DOHH2 (cell line): Measurements from ENCODE around the gene CCSER2.
"Not testable (repeated sequence)": the region's sequence is repeated elsewhere in the genome, so short reads cannot be mapped to it uniquely, and the experiment has no call there.

Experiments
- H3F3A ChIP-seq: fragments of 200-600 bp; sonication (generic), shearing (Covaris generic); 2 replicates; pipeline ENCODE4 v1.6.0; 2016; ENCODE audit warnings: antibody characterized with exemption, mild to moderate bottlenecking; ENCODE audit not compliant: control insufficient read depth, insufficient read depth
- H3K27ac ChIP-seq: fragments of 200-600 bp; sonication (generic); 2 replicates; pipeline ENCODE4 v1.5.1; 2014; ENCODE audit warnings: low read depth, mild to moderate bottlenecking, low read length, moderate library complexity
- H3K27me3 ChIP-seq: fragments of 200-600 bp; sonication (generic); 2 replicates; pipeline ENCODE4 v1.6.1; 2014; ENCODE audit warnings: mild to moderate bottlenecking, low read length, mixed read lengths; ENCODE audit not compliant: control insufficient read depth
- H3K36me3 ChIP-seq: fragments of 200-600 bp; sonication (generic); 2 replicates; pipeline ENCODE4 v1.6.1; 2014; ENCODE audit warnings: mild to moderate bottlenecking, low read length, moderate library complexity, mixed read lengths; ENCODE audit not compliant: control insufficient read depth
- H3K4me1 ChIP-seq: fragments of 200-600 bp; sonication (generic); 2 replicates; pipeline ENCODE4 v1.6.1; 2014; ENCODE audit warnings: mild to moderate bottlenecking, low read length, mixed read lengths; ENCODE audit not compliant: control insufficient read depth
- H3K4me2 ChIP-seq: fragments of 200-600 bp; sonication (generic); 2 replicates; pipeline ENCODE4 v1.6.0; 2014; ENCODE audit warnings: mild to moderate bottlenecking, low read length, moderate library complexity
- H3K4me3 ChIP-seq: fragments of 200-600 bp; sonication (generic); 2 replicates; pipeline ENCODE4 v1.5.1; 2014; ENCODE audit warnings: mild to moderate bottlenecking, low read length, mixed read lengths
- H3K79me2 ChIP-seq: fragments of 200-600 bp; sonication (generic); 2 replicates; pipeline ENCODE4 v1.6.1; 2014; ENCODE audit warnings: mild to moderate bottlenecking, low read length, mixed read lengths; ENCODE audit not compliant: control insufficient read depth
- H3K9me2 ChIP-seq: fragments of 200-600 bp; sonication (generic); replicated peaks from 2 replicates; pipeline ENCODE4 v1.6.1; 2014; ENCODE audit warnings: mild to moderate bottlenecking, low read length, mixed read lengths; ENCODE audit not compliant: control insufficient read depth
- H3K9me3 ChIP-seq: fragments of 200-600 bp; sonication (generic); 2 replicates; pipeline ENCODE4 v1.6.1; 2014; ENCODE audit warnings: antibody characterized with exemption, low read length, mixed read lengths; ENCODE audit not compliant: control insufficient read depth, insufficient read depth
- H4K20me1 ChIP-seq: fragments of 200-600 bp; sonication (generic); 2 replicates; pipeline ENCODE4 v1.6.0; 2014; ENCODE audit warnings: low read depth, mild to moderate bottlenecking, antibody characterized with exemption, low read length, moderate library complexity; ENCODE audit not compliant: control insufficient read depth, insufficient read depth
- EZH2phosphoT487 ChIP-seq: fragments of 200-600 bp; sonication (generic); IDR thresholded peaks from 2 replicates; pipeline ENCODE4 v1.6.1; 2017; ENCODE audit warnings: borderline replicate concordance, mild to moderate bottlenecking, antibody characterized with exemption, low read length, moderate library complexity, mixed read lengths
- TF ChIP-seq, protein P1 (sequence below): fragments of 200-600 bp; sonication (generic); IDR thresholded peaks from one replicate; pipeline ENCODE4 v1.5.1; 2014; ENCODE audit warnings: antibody characterized with exemption, mild to moderate bottlenecking, low read depth, low read length; ENCODE audit not compliant: poor library complexity, severe bottlenecking

The CCSER2 gene

DNA sequence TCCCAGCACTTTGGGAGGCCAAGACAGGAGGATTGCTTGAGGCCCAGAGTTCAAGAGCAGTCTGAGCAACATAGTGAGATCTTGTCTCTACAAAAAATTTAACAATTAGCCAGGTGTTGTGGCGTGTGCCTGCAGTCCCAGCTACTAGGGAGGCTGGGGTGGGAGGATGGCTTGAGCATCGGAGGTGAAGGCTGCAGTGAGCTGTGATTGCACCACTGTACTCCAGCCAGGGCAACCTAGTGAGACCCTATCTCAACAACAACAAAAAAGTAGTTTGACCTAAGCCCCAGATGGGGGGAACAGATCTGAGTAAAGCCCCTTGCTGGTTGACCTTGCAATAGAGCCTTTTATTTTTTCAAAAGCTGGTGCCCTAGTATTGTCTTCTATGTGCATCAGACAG, 15.6 kb upstream of the CCSER2 start:
- Histone ChIP-seq H3K79me2 (no peaks in the 10 kb centered on the region), H3K9me3 (no peaks in the 10 kb centered on the region), H3K27ac (no peak overlapping the region), H3F3A (no peaks in the 10 kb centered on the region), H4K20me1 (no peaks in the 10 kb centered on the region), H3K9me2 (no peaks in the 10 kb centered on the region), H3K36me3 (no peaks in the 10 kb centered on the region), H3K4me3 (no peak overlapping the region), H3K27me3 (peaks cover 15% of the 10 kb centered on the region), H3K4me2 (no peak overlapping the region), H3K4me1 (peaks cover 8% of the 10 kb centered on the region)
- TF ChIP-seq EZH2phosphoT487 = no peak
- TF ChIP-seq, protein P1, sequence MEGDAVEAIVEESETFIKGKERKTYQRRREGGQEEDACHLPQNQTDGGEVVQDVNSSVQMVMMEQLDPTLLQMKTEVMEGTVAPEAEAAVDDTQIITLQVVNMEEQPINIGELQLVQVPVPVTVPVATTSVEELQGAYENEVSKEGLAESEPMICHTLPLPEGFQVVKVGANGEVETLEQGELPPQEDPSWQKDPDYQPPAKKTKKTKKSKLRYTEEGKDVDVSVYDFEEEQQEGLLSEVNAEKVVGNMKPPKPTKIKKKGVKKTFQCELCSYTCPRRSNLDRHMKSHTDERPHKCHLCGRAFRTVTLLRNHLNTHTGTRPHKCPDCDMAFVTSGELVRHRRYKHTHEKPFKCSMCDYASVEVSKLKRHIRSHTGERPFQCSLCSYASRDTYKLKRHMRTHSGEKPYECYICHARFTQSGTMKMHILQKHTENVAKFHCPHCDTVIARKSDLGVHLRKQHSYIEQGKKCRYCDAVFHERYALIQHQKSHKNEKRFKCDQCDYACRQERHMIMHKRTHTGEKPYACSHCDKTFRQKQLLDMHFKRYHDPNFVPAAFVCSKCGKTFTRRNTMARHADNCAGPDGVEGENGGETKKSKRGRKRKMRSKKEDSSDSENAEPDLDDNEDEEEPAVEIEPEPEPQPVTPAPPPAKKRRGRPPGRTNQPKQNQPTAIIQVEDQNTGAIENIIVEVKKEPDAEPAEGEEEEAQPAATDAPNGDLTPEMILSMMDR = no peak

DNA sequence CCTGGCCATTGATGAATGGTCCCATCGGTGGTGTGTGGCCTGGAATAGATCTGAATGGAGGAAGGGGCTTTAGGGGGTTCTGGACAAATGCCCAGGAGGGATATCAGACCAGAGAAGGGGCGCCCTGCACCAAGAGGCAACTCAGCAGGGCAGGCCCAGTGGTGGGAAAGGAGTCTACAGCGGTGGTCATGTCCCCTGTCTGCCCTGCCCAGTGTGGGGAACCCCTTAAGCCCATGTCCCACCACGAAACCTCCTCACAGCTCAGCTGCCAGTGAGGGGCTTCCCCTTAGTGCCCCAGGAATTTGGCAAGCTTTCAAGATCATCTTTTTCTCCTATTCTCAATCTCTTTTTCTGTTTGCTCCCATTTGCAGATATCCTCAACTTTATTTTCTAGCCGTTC, 14.1 kb upstream of the CCSER2 start:
- no peaks in the 10 kb centered on the region for H3F3A ChIP-seq
- peaks cover 7% of the 10 kb centered on the region for H3K27me3 ChIP-seq
- H4K20me1 ChIP-seq = no peaks in the 10 kb centered on the region
- H3K9me3 ChIP-seq = no peaks in the 10 kb centered on the region
- H3K4me1 ChIP-seq = peaks cover 8% of the 10 kb centered on the region
- no peaks in the 10 kb centered on the region for H3K36me3 ChIP-seq
- TF ChIP-seq EZH2phosphoT487 = no peak
- TF ChIP-seq, protein P1 = no peak
- H3K9me2 ChIP-seq = no peaks in the 10 kb centered on the region
- no peak overlapping the region for H3K27ac ChIP-seq
- no peaks in the 10 kb centered on the region for H3K79me2 ChIP-seq
- no peak overlapping the region for H3K4me3 ChIP-seq
- no peak overlapping the region for H3K4me2 ChIP-seq

DNA sequence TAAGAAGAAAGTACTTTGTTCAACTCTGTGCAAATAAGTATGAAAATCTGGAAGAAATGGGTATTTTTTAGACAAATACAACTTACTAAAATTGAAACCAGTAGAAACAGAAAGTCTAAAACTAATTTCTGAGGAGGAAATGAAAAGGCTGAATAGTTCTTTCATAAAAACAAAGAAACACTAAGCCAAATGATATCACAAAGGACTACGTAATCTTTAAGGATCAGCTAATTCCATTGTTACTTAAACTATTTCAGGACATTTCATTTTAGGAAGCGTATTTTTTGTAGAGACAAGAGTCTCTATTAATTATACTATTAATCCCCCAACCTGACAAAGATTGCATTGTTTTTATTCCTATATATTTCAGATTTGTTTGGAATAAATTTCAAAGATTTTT, 11.2 kb upstream of the CCSER2 start:
- H3K27me3 ChIP-seq = no peaks in the 10 kb centered on the region
- H3K9me2 ChIP-seq = no peaks in the 10 kb centered on the region
- no peaks in the 10 kb centered on the region for H3F3A ChIP-seq
- no peak overlapping the region for H3K27ac ChIP-seq
- no peaks in the 10 kb centered on the region for H3K79me2 ChIP-seq
- H4K20me1 ChIP-seq = no peaks in the 10 kb centered on the region
- no peak overlapping the region for H3K4me3 ChIP-seq
- H3K4me1 ChIP-seq = peaks cover 8% of the 10 kb centered on the region
- no peaks in the 10 kb centered on the region for H3K36me3 ChIP-seq
- TF ChIP-seq EZH2phosphoT487 = no peak
- TF ChIP-seq, protein P1 = no peak
- no peaks in the 10 kb centered on the region for H3K9me3 ChIP-seq
- H3K4me2 ChIP-seq = peak overlapping the region; percentile 36

DNA sequence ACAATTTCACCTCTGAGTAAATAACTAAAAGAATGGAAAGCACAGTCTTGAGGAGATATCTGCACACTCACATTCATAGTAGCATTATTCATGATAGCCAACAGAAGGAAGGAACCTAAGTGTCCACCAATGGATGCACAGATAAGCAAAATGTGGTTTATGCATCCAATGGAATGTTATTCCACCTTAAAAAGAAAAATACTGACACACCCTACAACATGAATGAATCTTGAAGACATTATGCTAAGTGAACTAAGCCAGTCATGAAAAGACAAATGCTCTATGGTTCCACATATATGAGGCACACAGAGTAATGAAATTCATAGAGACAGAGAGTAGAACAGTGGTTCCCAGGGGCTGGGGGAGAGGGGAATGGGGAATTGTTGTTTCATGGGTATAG, 6.5 kb upstream of the CCSER2 start:
- Histone ChIP-seq H3K27ac (no peak overlapping the region), H3F3A (no peaks in the 10 kb centered on the region), H3K79me2 (no peaks in the 10 kb centered on the region), H3K9me2 (no peaks in the 10 kb centered on the region), H3K4me1 (peaks cover 8% of the 10 kb centered on the region), H3K4me3 (no peak overlapping the region), H3K36me3 (no peaks in the 10 kb centered on the region), H3K4me2 (no peak overlapping the region), H3K9me3 (no peaks in the 10 kb centered on the region), H4K20me1 (no peaks in the 10 kb centered on the region), H3K27me3 (no peaks in the 10 kb centered on the region)
- TF ChIP-seq, protein P1 = no peak
- no peak for TF ChIP-seq EZH2phosphoT487

DNA sequence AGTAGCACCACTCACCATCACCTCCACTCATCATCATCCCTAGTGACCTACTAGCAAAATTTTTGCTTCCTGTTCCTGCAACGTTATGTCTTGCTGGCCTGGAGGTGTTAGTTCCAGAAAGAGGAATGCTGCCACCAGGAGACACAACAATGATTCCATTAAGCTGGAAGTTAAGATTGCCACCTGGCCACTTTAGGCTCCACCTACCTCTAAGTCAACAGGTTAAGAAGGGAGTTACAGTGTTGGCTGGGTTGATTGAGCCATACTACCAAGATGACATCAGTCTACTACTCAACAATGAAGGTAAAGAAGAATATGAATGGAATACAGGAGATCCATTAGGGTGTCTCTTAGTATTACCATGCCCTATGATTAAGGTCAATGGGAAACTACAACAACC, 4.8 kb upstream of the CCSER2 start:
- not testable (repeated sequence) for H3K27ac ChIP-seq

More for the DNA sequence above, 4.8 kb upstream of the CCSER2 start:
- H3K4me1 ChIP-seq, H3K4me3 ChIP-seq, H3K9me2 ChIP-seq, H3F3A ChIP-seq, H3K4me2 ChIP-seq, H3K9me3 ChIP-seq, H4K20me1 ChIP-seq, H3K27me3 ChIP-seq, H3K79me2 ChIP-seq, H3K36me3 ChIP-seq: not testable (repeated sequence)
